HS-5 (cell line): ENCODE measurements around the gene CELA2A.
"Not testable (repeated sequence)": the region's sequence is repeated elsewhere in the genome, so short reads cannot be mapped to it uniquely, and the experiment has no call there.

ENCODE experiments used
- DNase-seq: peaks from one replicate; pipeline ENCODE4 v3.0.0-alpha.2; 2012; ENCODE audit warnings: low read depth

The CELA2A gene

DNA sequence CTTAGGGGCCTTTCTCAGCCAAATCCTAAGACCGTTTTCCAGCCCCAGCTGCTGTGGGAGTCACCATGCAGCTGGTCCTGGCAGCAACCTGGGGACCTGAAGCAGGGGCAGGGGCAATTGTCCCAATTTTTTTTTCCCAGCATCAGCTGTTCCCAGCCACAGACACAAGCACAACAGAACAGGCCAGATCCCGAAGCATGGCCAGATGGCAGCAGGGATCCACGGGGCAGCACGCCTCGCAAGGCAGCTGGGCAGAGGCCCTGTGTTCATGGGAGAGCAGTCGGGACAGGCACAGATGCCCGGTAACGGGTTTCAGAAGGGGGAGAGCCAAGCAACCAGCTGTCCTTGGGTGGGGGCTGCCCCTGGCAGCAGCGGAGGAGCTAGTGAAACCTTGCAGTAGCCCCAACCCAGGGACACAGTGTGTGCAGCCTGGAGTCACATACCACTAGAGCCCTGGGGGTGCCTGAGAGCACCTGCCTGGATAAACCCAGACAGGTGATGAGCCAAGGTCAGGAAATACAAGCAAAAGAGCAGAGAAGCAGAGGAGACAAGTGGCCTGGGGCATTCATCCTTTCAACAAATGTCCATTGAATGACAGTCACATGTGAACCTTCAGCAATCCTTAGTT is 13.4 kb downstream of the CELA2A start:
- DNase-seq = not testable (repeated sequence)

DNA sequence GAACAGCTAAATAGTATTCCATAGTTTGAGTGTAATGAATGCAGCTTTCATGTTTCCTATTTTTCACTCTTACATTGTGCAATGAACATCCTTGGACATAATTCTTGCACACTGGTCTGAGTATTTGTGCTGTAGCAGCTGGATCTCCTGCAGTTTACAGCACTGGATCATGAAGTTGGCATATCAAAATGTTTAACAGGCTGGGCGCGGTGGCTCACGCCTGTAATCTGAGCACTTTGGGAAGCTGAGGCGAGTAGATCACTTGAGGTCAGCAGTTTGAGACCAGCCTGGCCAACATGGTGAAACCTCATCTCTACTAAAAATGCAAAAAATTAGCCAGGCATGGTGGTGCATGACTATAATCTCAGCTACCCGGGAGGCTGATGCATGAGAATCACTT is 14.5 kb downstream of the CELA2A start:
- not testable (repeated sequence) for DNase-seq

DNA sequence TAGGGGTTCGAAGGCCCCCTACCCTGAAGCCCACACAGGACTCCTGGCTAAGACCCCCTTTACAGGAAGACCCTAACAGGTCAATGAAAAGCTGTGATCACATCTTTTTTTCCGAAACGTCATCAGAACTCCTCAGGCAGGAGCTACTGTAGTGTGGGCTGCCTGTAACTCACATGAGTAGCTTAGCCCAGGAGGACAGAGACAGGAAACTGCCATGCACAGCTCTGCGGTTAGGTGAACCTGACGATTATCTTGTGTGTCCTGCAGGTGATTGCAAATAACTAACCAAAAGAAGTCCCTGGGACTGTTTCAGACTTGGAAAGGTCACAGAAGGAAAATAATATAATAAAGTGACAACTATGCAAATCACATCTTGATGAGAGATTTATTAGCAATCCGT is 15.2 kb downstream of the CELA2A start:
- not testable (repeated sequence) for DNase-seq

DNA sequence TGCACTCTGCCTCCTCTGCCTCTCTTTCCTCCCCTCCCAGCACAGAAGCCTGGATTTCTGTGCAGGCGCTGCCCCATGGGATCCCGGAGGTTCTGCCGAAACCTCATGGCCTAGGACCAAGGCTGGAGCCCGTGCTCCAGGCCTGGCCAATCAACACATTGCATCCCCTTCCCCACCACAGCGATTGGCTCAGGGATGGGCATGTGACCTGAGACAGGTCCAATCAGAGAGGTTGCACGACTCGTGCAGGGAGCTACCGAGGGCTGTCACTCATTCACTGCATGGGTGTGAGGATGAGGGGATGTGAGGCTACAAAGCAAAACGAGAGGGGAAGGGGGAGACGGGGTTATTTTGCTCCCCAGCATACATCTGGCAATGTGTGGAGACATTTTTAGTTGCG is 16.1 kb downstream of the CELA2A start:
- DNase-seq = no peak

DNA sequence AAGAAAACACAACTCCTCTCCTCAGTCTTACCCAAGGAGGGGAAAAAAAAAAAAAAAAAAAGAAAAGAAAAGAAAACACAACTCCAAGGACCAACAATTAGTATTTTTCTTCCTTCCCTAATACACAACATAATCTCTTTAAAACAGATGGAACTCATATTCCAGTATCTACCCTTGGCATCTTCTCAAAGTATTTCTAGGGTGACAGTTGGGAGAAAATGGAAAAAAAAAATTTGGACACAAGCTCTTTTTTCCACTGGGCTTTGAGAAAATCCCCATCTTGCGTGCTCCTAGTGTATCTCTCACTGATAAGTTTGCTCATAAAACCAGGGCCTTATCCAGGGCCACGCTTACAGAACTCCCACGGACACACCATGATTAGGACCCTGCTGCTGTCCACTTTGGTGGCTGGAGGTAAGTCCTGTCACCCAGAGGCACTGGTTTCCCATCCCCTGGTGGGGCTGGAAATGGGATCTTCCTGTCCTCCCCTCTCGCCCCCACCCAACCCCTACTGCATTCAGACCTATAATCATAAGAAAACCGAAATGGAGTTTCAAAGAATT is 19.3 kb downstream of the CELA2A start, which contains the start of gene CELA2B:
TSS of gene CELA2B (plus strand) at position 353 of the 563 bp plus-strand sequence. CDS start at position 375, 22 bp downstream.
- no peak for DNase-seq

DNA sequence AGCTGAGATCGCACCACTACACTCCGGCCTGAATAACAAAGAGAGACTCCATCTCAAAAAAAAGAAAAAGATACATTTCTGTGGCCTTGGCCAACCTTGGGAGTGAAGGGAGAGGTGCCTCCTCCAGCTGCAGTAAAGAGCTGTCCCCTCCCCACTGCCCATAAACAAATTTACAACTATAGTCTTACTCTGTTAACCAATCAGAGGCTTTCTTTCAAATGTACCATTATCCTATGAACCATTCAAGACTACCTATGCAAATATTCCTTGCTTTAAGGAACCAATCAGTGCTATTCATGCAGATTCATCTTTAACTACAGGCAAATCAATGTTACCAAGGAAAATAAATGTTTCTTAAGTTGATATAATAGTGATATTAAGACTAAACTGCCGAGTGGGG is 20.4 kb downstream of the CELA2A start:
- no peak for DNase-seq

DNA sequence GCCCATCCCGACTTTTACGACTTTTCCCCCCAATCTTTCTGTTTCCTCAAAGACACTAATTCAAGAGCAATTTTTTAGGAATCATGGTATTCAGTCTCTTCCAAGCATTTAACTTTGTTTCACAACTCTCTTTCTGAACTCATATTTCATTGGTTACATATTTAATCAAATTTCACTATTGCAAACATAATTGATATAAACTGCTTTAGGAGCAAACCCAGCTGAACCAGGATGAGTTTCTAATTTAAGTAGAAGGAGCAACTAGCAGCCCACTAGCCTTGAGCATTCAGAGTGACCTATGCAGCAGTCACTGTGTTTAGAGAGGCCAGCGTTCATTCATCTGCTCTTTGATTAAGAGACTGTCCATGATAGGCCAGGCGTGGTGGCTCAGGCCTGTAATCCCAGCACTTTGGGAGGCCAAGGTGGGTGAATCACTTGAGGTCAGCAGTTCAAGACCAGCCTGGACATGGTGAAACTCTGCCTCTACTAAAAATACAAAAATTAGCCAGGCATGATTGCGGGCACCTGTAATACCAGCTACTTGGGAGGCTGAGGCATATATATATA is 21.2 kb downstream of the CELA2A start:
- no peak for DNase-seq

DNA sequence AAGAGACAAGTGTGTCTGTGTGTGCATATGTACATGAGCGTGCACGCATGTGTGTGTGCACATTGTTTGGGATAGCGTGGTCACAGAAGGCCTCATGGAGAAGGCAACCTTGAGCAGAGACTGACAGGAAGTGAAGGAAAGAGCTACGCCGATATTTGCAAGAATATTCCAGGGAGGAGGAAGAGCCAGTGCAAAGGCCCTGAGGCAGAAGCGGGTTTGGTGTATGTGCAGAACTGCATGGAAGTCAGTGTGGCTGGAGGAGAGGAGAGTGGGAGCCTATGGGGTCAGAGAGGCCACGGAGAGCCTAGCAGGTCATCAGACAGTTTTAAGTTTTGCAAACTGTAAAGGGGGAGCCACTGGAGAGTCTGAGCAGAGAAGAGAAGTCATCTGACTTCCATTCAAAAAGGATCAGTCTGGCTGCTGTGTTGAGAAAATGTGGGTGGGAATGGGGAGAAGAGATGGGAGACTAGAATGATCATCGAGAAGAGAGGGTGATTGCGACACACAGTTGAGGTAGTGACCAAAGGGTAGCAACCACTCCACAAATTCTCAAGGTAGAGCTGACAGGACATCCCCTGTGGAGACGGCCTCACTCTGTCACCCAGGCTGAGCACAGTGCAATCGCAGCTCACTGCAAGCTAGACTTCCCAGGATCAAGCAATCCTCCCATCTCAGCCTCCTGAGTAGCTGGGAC is 23.3 kb downstream of the CELA2A start:
- DNase-seq = no peak

DNA sequence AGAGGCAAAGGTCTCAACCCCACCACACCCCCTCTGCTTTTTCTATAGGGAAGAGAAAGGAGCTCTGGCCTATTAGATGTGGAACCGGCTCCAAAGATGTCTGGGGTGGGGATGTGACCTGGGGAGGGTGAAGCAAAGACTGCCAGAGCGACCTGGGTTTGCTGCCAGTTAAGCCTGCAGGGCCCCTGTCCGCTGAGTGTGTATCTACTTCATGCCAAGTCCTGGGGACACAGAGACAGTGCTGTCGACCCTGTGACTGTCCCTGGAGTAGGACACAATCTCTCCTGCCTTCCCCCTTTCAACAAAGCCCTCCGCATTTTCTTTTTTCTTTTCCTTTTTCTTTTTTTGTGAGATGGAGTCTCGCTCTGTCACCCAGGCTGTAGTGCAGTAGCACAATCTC is 25.9 kb downstream of the CELA2A start:
- not testable (repeated sequence) for DNase-seq

DNA sequence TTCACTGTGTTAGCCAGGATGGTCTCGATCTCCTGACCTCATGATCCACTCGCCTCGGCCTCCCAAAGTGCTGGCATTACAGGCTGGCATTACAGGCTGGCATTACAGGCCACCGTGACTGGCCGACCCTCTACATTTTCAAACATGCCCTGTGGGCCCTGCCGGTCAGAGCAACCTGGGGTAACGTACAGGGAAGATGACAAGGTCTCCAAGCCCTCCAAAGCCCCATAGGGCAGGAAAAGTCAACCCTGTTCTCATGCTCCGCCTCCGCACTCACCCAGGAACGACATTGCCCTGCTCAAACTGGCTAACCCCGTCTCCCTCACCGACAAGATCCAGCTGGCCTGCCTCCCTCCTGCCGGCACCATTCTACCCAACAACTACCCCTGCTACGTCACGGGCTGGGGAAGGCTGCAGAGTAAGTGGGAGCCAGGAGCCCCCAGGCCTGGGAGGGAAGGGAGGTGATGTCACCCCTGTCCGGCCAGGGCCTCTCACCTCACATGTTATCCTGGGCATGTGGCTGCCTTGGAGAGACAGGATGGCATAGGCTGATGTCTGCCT is 26.5 kb downstream of the CELA2A start:
- not testable (repeated sequence) for DNase-seq

DNA sequence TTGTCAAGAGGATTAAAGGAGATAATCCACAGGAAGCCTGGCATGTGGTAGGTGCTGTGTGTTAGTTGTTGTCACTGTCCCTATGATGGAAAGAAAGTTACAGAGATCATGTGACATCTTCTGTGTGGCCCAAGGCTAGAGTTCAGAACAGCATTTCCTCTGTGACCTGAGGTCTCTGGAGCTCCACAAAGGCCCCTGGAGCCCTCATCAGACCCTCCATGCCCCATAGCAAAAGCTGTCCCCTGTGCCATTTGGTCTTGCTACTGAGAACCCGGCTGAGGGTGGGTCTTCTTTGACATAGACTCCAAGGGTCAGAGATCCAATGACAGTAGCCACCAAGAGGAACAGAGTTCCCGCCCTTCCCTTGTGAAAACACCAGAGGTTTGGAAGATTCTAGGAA is 27.4 kb downstream of the CELA2A start:
- DNase-seq = no peak

DNA sequence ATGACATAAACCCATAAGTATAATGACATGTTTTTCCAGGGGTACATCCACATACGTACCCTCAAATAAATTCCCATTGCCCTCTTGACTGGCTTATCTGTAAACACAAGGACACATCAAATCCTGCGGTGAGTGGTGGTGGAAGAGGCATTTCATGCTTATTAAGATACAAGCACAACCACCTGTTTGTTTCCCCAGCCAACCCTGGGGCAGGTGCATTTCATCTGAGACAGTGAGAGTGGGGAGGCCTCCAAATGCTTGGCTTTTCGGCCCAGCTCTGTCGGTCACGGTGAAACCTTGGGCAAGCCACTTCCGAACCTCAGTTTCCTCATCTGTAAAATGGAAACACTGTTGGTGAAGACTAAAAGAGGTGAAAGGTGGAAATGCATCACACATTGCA is 27.9 kb downstream of the CELA2A start:
- DNase-seq = not testable (repeated sequence)

DNA sequence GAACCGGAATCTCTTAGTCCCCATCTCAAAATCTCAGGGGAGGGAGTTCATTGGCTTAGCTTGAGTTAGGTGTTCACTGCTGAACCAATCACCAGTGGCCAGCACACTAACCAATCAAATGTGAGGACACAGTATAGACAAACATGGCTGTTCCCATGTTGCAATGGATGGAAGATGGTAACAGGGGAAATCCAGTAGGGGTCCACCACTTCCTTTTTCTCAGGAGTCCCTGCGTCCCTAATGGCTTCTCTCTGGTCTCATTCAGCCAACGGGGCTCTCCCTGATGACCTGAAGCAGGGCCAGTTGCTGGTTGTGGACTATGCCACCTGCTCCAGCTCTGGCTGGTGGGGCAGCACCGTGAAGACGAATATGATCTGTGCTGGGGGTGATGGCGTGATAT is 29.1 kb downstream of the CELA2A start:
- DNase-seq = no peak

DNA sequence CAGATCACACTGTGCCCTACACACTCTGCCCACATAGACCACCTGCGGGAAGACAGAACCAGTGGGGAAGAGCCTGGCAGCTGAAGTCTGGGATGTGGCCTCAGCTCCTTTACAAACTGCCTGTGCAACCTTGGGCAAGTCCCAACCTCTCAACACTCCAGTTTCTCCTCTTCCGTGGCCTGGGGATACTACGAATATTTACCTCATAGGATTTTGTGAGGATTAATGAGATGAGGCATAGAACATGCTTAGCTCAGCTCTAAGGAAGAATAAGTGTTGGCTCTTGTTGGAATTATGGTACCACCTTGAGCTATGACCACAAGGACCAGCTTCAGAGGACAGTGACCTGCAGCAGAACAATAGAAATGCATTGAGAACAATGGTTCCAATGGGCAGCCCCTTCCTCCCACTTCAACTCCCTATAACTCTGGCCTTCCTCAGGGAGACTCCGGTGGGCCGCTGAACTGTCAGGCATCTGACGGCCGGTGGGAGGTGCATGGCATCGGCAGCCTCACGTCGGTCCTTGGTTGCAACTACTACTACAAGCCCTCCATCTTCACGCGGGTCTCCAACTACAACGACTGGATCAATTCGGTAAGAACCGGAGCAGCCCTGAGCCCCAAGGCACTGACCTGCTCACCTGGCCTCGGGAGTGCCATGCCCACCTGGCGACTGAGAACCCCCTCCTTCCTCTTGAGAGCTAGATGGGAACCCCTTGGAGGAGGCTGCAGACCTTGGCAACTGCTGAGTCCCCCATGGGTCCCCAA is 30.5 kb downstream of the CELA2A start:
- not testable (repeated sequence) for DNase-seq

DNA sequence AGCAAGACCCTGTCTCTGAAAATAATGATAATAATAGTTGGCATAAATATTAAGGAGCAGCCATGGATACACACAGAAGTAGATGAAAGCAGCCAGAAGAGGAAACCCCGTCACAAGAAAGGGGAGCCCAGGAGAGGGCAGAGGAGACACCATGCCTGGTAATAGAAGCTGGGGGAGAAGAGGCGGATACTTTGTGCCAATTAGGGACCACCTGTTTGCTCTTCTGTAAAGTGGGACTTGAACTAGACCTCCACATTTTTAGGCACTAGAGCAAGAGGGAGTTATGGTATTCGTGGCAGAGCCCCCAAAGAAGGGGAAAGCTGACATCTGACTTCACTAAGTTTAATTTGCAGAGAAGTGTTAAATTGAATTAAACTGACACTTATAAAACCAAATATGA is 31.8 kb downstream of the CELA2A start:
- no peak for DNase-seq

DNA sequence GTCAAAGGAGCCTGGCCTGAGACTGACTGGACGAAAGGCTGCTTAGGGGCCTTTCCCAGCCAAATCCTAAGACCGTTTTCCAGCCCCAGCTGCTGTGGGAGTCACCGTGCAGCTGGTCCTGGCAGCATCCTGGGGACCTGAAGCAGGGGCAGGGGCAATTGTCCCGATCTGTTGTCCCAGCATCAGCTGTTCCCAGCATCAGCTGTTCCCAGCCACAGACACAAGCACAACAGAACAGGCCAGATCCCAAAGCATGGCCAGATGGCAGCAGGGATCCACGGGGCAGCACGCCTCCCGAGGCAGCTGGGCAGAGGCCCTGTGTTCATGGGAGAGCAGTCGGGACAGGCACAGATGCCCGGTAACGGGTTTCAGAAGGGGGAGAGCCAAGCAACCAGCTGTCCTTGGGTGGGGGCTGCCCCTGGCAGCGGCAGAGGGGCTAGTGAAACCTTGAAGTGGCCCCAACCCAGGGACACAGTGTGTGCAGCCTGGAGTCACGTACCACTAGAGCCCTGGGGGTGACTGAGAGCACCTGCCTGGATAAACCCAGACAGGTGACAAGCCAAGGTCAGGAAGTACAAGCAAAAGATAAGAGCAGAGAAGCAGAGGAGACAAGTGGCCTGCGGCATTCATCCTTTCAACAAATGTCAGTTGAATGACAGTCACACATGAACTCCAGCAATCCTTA is 32.7 kb downstream of the CELA2A start:
- DNase-seq = no peak

DNA sequence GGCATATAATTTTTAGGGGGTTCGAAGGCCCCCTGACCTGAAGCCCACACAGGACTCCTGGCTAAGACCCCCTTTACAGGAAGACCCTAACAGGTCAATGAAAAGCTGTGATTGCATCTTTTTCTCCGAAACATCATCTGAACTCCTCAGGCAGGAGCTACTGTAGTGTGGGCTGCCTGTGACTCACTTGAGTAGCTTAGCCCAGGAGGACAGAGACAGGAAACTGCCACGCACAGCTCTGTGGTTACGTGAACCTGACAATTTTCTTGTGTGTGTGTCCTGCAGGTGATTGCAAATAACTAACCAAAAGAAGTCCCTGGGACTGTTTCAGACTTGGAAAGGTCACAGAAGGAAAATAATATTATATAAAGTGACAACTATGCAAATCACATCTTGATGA is 34.5 kb downstream of the CELA2A start:
- not testable (repeated sequence) for DNase-seq

DNA sequence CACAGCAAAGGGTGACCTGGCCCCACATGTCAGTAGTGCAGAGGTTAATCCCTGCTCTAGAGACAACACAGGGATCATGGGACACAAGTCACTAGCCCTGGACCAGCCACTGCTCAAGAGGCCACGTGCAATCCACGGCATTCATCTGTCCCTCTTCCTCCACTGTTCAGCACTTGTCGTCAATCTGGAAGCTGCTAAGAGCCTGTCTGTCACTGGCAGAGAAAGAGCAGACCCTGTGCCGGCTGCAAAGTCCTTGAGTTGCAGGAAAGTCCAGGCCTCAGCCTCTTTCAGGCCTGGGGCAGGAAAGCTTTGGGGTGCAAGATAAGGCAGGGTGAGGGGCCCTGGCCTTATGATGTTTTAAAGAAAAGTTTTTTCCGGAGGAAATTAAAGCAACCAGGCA is 36.1 kb downstream of the CELA2A start:
- no peak for DNase-seq

DNA sequence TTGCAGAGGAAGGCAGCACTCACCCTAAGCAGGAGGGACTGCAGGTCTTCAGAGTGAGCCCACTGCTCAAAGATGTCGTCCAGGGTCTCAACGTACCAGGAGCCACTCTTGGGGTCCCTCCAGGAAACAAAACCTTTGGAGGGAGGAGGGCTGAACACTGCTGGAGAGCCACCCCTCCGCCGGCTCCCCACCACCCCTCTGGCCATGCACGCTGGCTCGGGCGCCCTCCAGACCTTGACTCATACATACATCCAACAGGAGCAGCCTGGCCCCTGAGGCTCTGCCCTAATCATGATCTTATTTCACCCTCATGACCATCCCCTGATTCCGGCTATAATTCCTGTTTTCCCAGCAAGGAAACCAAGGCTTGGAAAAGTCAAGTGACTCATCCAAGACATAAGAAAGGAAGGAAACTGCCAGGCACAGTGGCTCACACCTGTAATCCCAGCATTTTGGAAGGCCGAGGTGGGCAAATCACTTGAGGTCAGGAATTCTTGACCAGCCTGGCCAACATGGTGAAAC is 37.4 kb downstream of the CELA2A start:
- DNase-seq = no peak

DNA sequence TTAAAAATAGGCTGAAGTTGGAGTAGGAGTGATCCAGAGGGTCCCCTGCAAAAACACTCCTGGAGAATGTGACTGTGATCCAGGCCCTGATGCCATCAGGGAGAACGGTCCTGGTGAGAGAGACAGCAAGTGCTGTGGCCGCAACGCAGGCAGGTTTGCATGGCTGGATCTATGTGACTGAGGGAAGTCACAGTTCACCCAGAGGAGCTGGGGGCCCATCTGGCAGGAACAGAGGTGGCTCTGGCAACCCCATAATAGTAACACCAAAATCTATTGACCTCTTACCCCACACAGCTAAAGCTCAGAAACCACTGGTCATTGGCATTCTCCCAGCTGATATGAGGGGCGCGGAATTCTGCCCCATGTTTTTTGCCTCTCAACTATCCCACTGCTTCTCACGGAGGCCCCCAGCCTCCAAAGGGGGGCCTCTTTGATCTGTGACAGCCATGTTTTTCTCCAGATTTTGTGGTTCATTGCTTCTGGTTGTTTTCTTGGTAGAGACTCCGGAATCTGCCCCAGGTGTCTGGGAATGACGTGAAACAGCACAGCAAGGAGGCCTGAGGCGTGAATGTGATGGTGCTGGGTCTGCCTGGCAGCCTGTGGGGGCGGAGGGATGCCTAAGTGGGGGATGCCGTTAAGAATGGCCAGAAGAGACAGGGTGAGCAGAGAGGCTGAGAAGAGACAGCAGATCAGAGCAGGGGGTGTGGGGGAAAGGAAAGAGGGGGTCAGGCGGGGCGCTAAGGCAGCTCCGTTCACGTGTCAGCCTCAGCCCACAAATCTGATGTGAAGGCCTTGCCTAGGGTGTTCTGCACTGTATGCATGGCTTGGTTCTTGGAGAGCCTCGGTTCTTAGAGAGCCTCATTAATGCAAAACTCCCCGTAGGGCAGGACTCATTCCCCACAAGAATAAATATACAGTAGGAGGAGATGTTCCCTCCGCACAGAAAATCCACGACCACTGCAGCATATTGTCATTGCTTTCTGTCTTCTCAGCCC is 43.9 kb downstream of the CELA2A start:
- no peak for DNase-seq
